C4-2B (cell line): ENCODE data around the gene CTDP1.
"Not testable (repeated sequence)": the region's sequence is repeated elsewhere in the genome, so short reads cannot be mapped to it uniquely, and the experiment has no call there.

ENCODE experiments used
- H3K27ac ChIP-seq: fragments of 450-650 bp; 2 replicates; pipeline ENCODE4 v1.5.1; 2017
- ZFX ChIP-seq: fragments of 450-650 bp; IDR thresholded peaks from 2 replicates; pipeline ENCODE4 v1.6.1; 2017
- TF ChIP-seq, protein P1 (sequence below): fragments of 450-650 bp; conservative IDR thresholded peaks from 2 replicates; pipeline ENCODE4 v1.5.1; 2017; ENCODE audit warnings: mild to moderate bottlenecking

Gene CTDP1

DNA sequence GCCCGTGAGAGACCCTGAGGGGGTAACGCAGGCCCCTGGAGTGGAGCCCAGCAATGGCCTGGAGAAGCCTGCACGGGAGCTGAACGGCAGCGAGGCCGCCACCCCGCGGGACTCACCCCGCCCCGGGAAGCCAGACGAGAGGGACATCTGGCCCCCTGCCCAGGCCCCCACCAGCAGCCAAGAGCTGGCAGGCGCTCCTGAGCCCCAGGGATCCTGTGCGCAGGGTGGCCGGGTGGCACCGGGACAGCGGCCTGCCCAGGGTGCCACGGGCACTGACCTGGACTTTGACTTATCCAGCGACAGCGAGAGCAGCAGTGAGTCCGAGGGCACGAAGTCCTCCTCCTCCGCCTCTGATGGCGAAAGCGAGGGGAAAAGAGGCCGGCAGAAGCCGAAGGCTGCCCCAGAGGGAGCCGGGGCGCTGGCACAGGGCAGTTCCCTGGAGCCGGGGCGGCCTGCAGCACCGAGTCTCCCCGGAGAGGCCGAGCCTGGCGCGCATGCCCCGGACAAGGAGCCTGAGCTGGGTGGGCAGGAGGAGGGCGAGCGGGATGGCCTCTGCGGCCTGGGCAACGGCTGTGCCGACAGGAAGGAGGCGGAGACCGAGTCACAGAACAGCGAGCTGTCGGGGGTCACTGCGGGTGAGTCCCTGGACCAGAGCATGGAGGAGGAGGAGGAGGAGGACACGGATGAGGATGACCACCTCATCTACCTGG, 35.1 kb downstream of the CTDP1 start:
- H3K27ac ChIP-seq: no peak overlapping the region
- no peak for TF ChIP-seq ZFX
- TF ChIP-seq, protein P1, sequence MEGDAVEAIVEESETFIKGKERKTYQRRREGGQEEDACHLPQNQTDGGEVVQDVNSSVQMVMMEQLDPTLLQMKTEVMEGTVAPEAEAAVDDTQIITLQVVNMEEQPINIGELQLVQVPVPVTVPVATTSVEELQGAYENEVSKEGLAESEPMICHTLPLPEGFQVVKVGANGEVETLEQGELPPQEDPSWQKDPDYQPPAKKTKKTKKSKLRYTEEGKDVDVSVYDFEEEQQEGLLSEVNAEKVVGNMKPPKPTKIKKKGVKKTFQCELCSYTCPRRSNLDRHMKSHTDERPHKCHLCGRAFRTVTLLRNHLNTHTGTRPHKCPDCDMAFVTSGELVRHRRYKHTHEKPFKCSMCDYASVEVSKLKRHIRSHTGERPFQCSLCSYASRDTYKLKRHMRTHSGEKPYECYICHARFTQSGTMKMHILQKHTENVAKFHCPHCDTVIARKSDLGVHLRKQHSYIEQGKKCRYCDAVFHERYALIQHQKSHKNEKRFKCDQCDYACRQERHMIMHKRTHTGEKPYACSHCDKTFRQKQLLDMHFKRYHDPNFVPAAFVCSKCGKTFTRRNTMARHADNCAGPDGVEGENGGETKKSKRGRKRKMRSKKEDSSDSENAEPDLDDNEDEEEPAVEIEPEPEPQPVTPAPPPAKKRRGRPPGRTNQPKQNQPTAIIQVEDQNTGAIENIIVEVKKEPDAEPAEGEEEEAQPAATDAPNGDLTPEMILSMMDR: no peak

DNA sequence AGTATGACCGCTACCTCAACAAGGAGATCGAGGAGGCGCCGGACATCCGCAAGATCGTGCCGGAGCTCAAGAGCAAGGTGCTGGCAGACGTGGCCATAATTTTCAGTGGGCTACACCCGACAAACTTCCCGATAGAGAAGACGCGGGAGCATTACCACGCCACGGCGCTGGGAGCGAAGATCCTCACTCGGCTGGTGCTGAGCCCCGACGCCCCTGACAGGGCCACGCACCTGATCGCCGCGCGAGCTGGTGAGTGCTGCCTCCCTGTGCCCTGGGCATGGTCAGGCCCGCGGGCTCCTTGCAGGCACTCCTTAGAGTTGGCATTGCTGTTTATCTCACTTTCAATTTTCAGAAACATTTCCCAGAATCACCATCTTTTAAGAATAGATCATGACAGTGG, 35.7 kb downstream of the CTDP1 start:
- no peak overlapping the region for H3K27ac ChIP-seq
- TF ChIP-seq ZFX: no peak
- TF ChIP-seq, protein P1: no peak

DNA sequence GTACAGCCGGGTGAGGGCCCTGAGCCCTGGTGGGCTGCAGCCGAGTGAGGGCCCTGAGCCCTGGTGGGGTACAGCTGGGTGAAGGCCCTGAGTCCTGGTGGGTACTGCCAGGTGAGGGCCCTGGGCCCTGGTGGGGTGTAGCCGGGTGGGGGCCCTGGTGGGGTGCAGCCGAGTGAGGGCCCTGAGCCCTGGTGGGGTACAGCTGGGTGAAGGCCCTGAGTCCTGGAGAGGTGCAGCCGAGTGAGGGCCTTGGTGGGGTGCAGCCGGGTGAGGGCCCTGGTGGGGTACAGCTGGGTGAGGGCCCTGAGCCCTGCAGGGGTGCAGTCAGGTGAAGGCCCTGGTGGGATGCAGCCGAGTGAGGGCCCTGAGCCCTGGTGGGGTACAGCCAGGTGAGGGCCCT, 37.5 kb downstream of the CTDP1 start:
- TF ChIP-seq ZFX: no peak
- TF ChIP-seq, protein P1: no peak
- H3K27ac ChIP-seq: no peak overlapping the region

DNA sequence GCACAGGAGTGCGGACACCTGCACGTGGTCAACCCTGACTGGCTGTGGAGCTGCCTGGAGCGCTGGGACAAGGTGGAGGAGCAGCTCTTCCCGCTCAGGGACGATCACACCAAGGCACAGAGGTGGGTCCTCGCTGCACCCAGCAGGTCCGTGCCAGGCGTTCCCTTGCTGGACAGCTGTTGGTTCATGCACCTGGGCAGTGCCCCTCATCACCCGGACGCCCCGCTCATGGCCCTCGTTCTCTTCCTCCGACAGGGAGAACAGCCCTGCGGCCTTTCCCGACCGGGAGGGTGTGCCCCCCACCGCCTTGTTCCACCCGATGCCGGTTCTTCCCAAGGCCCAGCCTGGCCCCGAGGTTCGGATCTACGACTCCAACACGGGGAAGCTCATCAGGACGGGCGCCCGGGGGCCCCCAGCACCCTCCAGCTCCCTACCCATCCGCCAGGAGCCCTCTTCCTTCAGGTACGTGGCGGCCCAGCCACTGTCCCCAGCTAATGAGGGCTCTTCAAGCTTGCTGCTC, 38.0 kb downstream of the CTDP1 start:
- no peak for TF ChIP-seq ZFX
- TF ChIP-seq, protein P1: no peak
- no peak overlapping the region for H3K27ac ChIP-seq

DNA sequence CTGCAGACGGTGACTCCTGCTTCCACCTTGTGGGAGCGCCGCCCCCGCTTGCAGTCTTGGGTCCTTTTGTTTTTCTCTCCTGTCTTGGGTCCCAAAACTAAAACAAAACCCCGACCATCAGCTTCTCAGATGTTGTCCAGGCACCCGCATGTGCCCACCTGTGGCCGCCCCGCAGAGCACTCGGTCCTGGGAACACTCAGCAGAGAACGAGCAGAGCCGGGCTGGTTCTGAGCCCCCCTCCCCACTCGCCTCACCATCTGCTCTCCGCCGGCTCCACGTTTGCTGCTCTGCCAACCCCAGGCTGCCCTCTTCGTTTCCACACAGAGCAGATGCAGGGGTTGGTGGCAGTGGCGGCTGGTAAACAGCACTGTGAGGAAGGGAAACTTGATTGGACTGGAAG, 38.5 kb downstream of the CTDP1 start:
- H3K27ac ChIP-seq: no peak overlapping the region
- no peak for TF ChIP-seq ZFX
- TF ChIP-seq, protein P1: no peak

DNA sequence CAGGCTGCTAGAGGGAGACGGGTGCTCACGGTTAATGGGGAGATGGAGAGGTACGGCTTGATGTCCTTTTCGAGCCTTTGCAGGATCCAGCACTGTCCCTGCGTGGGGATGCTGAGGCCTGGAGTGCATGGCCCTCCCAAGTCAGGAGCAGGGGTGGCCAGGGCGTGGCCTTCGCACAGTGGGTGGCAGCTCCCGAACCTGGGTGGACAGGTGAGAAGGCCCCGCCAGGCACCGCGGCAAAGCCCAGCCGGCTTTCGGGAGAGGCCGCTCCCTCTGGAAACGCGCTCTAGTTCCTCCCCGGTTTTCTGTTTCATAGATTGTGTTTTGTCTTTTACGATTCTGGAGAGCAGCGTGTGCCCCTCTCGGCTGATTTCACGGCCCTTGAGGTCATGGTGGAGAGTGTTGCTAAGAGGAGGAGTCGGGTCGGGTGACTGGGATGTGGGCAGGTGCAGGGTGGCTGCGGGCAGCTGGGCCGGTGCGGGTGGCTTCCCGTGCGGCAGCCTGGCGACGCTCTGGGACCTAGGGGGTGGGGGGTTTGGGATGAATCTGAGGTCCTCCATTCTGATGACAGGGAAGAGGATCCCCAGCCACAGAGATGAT, 39.4 kb downstream of the CTDP1 start:
- no peak overlapping the region for H3K27ac ChIP-seq
- TF ChIP-seq, protein P1: no peak
- TF ChIP-seq ZFX: no peak

DNA sequence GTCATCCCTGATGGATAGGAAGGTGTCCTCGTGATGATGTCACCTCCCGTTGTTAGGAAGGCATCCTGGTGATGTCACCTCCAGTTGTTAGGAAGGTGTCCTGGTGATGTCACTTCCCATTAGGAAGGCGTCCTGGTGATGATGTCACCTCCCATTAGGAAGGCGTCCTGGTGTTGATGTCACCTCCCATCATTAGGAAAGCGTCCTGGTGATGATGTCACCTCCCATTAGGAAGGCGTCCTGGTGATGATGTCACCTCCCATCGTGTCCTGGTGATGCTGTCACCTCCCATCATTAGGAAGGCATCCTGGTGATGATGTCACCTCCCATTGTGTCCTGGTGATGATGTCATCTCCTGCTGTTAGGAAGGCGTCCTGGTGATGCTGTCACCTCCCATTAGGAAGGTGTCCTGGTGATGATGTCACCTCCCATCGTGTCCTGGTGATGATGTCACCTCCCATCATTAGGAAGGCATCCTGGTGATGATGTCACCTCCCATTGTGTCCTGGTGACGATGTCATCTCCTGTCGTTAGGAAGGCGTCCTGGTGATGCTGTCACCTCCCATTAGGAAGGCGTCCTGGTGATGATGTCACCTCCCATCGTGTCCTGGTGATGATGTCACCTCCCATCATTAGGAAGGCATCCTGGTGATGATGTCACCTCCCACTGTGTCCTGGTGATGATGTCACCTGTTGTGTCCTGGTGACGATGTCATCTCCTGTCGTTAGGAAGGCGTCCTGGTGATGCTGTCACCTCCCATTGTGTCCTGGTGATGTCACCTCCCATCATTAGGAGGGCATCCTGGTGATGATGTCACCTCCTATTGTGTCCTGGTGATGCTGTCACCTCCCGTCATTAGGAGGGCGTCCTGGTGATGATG, 40.1 kb downstream of the CTDP1 start:
- not testable (repeated sequence) for H3K27ac ChIP-seq
